Hindlimb muscle (tissue), 1 donor: Measurements from ENCODE around the gene FOCAD. TPM values are rescaled to one million over a fixed set of nuclear protein-coding genes. Genes with fewer than 3 reads are reported as not detected.

Experiments
- DNase-seq: peaks from one replicate; pipeline ENCODE4 v3.0.0-alpha.2; 2013
- polyA plus RNA-seq: library from polyadenylated mRNA; unstranded; fragments of 120-200 nt; gene quantifications from one replicate; pipeline ENCODE4 v1.2.1, GENCODE V29; 2013; ENCODE audit not compliant: insufficient read length

Gene FOCAD
- polyA plus RNA-seq, 1 donor, result 15.6 TPM

DNA sequence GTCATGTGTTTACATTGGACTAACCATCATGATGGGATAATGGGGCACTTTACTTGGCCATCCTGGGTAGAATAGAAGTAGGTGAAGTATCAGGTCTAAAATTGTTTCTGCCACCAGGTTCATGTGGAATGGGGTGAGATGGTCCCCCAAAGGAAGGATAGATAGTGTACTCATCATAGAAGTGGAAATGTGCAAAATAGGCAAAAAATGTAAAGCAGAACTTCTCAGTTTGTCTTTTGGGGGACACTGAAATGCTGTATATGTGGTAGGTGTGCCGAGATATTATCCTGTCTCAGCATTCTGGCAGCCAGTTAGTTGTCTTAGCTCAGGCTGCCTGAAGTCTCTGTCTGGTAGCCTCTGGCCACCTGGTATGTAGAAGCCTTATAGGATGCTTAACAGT is 107.6 kb downstream of the FOCAD start:
- no peak for DNase-seq

DNA sequence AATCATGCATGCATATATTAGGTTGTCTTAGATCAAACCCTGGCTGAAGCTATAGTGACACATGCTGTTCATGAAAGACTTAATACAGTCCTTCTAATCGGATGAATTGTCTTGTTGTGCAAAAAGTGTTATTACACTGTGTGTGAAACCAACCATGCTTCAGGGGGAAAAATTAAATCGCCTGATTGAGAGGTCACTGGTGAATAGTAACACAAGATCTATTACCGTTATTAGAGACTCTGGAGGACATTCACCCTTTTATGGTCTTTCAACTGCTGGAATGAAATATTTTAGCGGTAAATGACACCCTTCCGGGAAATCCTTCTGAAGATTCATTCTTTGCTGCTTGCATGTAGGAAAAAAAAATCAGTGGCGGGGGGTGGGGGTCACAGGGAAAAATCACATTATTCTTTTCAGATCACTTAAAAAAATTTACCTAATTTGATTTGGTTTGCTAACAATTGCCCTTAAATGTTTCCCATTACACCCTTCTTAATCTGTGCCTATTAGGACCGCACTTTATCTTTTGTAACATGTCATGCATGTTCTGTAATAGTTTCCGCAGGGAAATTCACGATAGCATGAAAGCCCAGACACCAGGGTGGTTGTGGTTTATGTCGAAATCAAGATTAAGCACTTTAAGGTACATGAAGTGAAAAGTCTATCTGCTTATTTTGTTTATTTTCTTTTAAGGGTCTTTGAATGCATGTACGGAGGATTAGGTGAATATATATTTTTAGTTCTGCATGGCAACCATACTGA is 120.6 kb downstream of the FOCAD start:
- no peak for DNase-seq

DNA sequence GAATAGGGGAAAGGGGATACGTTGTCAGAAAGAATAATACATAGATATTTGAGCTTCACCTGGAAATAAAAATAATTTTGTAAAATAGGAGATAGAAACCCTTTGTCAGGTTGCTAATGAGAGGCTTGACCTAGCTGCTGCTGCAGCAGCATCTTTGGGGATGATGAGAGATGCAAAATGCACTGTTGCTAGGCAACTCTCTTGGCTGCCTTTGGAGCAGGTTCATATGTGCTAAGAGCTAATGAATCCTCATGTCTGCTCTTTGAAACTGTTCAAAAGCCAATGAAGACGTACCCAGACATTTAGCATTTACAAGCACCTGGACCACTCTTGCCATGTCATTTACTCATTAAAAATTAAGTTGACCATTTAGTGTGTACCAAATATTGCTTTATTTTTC is 121.7 kb downstream of the FOCAD start:
- DNase-seq, result no peak

DNA sequence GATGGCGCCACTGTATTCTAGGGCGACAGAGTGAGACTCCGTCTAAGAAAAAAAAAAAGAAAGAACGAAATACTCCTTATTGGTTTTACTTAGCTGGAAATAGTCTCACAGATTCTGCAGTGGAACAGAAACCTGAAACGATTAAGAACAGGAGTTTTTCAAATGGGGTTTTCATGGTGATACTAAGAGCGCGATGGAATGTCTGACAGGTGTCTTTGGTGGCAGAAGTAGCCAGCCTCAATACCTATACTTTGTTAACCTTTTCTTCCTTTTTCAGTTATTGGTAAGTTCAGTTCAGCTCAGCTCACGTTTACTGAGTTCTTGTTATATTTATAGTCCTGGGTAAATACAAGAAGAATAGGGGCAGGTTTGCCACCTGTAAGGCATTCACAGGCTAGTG is 123.9 kb downstream of the FOCAD start:
- no peak for DNase-seq

DNA sequence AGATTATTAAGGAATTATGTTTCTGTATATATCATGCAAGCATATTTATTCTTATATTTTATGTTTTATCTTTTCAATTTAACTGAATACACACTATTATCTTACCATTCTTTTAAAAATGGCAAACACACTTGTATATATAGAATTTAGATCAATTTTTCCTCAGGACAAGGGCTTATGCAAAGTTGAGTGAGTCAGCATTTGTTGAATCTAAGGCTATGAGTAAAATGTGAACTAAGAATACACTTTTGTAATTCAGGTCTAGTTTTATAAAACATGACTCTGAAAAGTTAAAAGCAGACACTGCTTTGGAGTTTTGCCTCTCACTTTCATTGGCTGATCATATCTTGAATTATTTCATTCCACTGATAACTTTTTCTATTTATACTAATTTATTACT is 127.8 kb downstream of the FOCAD start:
- no peak for DNase-seq

DNA sequence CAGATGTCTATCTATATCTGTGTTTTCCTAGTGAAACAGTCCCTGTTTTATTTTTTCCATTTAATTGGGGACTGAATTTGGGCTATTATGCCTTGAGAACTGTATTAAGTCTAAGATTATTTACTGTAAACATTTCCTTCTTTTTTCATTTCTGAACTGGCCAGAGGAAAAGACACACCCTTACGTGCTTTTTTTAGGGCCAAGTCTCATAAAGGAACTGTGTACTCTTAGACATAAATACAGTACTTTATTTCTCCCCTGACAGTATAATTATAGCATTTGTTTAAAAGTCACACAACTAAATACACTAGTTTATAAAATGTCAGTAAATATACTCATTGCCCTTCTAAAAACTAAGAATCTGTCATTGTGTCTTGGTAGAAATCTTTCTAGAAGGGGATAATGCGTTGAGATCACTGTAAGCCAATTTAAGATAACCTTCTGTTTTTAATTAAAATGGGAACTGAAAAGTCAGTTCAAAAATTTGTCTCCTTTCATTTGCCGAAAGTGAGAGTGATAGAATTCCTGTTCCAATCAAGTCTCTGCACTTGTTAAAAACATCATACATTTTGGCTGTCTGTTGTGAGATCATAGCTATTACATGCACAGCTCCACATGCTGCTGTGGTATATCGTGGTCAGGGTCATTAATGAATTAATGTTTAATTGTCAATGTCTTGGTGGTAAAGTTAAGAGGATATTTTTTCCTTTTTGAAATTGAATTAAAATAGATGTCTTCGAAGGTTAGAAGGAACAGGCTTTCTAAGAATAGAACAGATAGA is 132.1 kb downstream of the FOCAD start:
- DNase-seq, result no peak

DNA sequence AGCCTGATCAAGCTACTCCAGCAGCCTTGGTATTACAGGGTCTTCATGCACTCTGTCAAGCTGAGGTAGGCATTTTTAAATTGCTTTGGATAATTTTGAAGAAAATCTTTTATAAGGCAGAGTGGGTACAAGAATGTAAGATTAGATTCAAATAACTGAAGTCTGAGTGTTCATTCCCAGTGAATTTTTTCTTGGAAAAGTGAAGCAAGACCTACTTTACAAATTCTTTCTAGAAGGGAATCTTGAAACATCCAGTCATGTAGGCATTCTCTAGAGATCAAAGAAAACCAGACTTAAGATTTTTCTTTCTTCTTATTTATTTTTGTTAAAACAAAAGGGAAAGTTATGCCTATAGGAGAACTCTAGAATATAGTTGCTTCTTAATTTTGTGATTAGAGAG is 139.0 kb downstream of the FOCAD start:
- DNase-seq, result no peak

DNA sequence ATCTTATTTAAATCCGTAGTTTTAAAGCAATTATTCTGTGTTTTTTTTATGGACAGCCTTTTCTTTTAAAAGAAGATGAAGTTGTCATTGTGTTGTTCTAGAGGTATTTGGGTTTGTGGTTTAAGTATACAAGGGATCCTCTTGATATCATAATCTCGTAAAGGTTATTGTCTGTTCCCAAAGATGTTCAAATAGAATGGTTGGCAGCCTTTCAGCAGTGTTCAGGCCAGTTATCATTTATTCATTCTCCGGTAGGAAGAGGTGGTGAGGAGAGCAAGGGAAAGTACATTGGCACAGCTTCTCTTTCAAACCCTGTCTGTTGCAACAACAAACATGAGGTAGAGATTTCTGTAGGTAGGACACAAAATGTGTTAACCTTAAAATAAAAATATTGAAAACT is 147.0 kb downstream of the FOCAD start:
- no peak for DNase-seq

DNA sequence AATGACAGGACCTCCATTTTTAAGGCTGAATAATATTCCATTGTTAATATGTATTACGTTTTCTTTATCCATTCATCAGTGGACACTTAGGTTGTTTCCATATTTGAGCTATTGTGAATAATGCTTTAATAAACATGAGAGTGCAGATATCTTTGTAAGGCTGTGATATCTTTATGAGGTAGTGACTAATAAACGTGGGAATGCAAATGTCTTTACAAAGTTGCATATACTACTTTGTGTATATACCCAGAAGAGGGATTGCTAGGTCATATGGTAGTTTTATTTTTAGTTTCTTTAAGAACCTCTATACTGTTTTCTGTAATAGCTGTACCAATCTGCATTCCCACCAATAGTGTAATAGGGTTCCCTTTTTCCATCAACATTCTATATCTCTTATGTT is 148.7 kb downstream of the FOCAD start:
- DNase-seq, result no peak

DNA sequence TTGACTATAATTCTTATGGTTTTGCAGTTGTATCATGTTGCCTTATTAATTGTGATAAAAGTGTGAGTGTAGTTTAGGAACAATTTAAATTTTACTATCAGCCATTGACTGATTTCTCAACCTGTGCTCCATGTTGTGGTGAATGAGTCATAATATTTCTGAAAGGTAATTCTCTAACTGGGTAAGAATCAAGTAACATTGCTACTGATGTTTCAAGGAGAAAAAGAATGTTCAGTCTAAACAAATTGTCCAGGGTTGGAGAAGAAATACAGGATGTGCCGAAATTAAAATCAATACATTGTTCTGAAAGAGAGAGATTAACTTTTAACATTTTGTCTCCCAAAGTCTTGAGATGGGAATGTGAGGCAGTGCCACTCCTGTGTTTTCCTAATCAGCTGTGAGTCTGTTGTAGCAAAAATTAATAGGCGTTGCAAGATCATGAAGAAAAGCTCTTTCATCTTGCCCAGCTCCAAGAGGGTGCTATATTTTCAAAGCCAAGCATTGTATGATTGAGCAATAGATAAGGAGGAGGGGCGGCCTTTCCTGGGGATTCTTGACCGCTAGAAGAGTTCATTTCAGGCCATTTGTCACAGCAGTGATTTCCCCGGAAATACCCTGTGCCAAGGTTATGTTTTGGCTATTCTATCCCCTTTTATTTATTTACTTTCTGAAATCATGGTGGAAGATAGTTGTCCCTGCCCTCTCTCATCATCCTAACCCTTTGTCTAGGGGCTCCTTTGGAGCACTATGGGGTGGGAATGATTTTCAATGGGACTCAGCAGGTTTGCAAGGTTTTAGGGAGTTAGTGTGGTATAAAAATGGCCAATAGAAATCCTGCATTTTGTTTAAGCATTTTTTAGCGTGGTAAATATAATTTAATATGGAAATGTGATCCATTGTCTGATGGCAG is 151.6 kb downstream of the FOCAD start:
- DNase-seq, result no peak

DNA sequence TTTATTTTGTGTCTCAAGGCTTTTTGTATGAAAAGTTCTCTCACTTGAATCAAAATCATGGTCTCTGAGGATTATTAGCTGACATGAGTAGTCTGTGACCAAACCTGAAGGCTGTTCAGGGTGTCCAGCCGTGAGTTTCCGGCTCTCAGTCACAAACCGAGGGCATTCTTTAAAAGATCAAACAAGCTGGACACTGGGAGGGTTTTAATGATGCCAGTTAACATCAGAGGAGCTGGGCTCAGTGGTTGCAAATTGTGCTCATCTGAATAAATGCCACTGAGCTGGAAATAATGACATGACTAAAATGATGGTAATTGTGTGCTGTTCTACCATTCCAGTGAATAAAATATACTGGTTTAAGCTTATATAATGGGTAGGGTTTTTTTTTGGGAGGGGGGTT is 153.1 kb downstream of the FOCAD start:
- no peak for DNase-seq

DNA sequence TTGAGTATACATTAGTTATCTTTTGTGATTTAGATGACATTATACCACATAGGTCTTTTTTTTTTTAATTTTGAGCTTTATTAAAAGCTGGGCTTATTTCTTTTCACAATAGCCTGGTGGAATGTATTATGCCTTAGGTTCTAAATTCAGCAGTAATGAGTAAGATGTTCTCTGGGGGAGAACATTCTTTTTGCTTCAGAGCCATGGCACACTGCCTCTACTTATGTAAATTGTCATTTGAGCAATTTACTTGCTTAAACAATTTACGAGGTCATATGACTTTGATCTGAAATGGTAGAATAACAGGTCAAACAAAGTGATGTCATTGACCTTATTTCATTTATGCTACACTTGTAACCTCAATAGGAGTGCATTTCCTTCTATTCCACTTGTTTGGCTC is 154.2 kb downstream of the FOCAD start:
- no peak for DNase-seq

DNA sequence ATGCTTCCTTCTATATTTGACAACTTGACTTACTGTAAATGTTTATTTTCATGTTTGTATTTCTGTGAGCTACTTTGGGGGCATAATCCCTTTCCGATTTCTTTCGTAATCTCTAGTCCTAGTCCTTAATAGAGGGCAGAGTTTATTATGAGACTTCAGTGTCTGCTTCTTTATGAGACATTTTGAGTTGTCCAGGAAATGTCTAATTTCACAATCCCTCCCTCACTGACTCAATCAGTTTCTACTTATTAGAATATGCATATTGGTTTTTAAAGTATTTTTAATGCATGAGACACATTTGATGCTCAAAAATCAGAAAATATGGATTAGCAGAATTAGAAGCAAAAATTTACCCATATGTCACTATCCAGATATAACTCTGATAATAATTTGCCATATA is 160.9 kb downstream of the FOCAD start:
- DNase-seq, result no peak

DNA sequence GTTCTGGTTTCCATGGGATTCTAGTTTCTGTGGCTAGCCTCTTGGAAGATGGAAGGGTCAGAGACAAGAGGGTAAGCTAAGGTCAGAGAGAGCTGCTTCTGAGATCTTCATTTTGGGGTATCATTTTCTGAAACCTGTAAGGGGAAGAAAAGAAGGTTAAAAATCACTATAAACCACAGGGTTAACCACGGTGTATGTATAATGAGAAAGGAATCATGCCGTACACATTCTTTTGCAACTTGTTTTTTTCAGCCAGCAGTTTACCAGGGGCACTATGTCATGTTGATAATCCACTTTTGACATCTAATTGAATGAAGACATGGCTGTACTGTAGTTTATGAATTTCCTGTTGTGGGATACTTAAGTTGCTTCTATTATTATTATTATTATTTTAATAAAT is 164.4 kb downstream of the FOCAD start:
- DNase-seq, result no peak

DNA sequence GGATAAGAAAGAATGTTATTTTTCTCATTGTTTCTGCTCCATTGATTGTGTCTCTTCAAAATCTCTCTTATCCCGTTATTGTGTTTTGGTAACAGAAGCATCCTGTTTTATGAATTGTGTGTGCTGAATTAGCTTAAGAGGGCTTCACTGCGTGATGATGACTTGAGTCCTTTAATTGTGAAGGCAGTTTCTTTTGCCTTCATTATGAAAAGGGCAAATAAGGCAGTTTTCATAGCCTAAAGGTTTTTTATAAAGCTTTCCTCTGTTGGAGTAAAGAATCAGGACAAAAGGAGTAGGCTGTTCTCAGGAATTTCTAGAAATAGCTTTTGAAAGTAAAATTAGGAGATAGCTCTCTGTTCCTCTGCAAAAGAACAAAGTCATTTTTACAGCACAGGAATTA is 169.8 kb downstream of the FOCAD start:
- no peak for DNase-seq

DNA sequence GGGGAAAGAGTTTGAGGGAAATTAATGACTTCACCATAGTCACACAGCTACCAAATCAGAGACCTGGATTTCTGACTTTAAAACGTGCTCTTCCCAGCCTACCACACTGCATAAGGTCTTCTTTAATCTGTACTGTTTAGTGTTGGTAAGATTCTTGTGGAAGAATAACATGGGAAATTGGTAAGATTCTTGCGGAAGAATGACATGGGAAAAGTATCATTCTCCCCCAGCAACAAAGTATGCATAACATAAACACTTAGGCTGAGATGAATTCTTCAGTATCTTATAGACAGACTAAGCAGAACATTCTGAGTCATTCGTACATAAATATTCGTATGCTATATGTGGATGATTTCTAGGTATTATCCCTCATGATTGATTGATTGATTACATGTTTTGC is 170.4 kb downstream of the FOCAD start:
- no peak for DNase-seq

DNA sequence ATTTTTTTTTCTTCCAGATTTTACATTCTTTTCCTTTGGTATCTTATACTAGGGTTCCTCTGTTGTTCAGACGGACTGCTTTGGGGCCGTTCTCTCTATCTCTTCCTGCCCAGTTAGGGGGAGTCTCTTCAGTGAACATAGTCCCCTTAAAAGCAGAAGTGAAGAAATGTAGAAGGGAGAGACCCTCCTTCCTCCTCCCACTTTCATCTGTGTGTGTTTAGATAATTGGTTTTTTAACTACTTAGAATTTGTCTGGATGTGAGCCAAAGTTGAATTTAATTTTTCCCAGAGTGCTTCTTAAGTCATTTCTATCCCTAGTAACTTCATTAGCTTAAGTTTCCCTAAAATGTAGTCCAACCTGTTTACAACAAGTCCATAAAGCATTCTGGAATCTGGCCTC is 179.9 kb downstream of the FOCAD start:
- DNase-seq, result no peak

DNA sequence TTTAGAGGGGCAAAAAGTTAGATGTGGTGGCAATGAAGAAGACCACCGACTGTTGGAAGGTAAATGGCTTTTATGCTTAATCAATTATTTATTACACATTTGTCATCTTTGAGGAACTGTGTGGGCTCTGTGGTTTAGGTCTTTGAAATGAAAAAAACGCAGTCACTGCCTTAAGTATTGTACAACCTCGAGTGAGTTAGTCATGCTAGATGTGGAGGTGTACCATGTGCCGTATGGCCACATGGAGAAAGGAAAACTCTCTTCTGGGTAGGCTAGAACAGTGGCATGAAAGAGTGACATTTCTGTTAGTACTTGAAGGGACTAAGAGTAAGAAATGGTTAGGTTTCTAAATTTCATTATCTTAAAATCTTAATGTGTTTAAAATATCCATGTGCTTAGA is 181.3 kb downstream of the FOCAD start:
- DNase-seq, result no peak

DNA sequence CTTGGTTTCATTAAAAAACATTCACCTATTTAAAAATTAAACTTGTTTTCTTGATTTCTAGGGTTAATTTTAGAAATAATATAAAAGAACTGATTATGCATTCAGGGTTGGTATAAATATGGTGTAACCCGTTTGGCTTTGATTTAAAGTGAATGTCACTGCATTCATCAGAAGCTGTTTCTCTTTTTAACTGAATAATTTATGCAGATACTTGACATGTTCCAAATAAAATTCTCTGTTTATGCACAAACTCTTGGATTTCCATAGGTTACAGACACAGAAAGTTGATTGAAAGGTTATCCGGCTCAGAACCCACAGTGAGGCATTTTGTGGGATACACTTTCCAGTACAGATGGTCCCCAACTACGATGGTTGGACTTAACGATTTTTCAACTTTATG is 186.1 kb downstream of the FOCAD start:
- no peak for DNase-seq

DNA sequence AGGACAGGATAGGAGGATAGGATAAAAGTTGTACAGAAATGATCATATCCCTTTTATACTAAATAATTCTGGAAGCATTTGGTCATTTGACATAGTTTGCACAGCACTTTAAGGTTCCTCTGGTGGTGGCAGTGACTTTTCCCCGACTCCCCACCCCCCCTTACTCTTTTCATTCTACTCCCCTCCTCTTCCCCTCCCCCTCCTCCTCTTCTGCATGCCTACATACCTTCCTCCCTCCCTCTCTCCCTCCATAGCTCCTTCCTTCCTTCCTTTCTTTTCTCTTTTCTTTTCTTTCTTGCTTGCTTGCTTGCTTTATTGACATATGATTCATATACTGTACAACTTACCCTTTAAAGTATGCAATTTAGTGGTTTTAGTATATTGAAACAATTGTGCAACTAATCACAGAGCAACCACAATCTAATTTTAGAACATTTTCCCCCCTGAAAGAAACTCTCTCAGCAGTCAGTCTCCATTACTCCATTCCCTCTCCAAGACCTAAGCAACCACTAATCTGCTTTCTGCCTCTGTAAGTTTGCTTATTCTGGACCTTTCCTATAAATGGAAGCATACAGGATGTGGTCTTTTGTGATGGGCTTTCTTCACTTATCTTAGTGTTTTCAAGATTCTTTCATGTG is 188.4 kb downstream of the FOCAD start:
- DNase-seq, result no peak

DNA sequence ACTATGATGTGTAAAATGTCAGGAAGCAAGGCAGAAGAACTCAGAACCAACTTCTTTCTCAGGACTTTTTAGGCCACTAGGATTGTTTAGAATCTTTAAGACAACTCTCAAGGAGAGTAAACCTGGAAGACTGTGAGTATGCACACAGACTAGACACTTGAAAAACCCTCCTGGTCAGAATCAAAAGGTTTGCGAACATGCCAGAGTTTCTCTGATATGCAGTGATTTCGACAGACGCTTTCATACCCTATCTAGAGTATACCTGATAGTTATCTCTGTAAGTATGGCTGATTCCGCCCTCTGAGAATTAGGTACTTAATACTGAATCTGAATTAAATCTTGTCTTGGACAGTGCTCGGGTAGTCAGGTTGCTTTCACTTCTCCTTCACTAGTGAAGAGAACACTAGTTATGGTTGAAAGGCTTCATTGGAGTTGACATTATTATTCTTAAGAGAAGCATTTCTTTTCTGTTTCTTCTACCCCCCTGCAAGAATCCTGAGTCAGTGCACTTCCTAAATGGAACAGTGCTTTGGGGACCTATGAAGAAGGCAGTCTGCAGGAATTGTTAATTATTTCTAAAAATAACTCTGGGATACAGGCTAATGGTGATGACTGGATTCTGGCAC is 189.3 kb downstream of the FOCAD start:
- no peak for DNase-seq

DNA sequence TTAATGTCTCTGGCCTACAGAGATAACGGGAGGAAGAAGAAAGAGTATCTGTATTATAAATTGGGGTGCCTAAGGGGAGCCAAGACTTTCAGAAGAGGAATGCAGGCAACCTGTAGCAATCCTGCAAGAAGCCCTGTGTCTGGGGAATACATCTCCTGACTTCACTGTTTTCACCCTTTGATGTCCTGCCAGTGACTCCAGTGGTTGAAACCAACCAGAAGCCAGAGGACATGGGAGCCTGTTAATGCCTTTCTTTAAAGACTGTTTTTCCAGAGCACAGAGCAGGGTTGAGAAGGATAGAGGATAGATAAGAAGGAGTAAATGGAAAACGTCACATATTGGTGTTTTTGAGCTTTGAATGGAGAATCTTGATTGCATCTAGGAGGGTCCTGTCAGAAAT is 196.2 kb downstream of the FOCAD start:
- no peak for DNase-seq
